Right kidney (tissue), 9 donors: Measurements from ENCODE around the gene WBP2.

Experiments
- DNase-seq: peaks from one replicate; pipeline ENCODE4 v3.0.0-alpha.2; 2016
- long read RNA-seq, 8 donors: transcript quantifications; one replicate each; lab custom pipeline, GENCODE V29; 2026

WBP2 gene
- long read RNA-seq, donor 1, transcript WBP2-209 (4 exons, 747 nt), result minor isoform, 6 of 44 reads
- long read RNA-seq, donor 1, transcript WBP2-201 (8 exons, 1,944 nt), result major isoform, 15 of 44 reads
- long read RNA-seq, donor 1, partial matches to known transcripts, result 18 of 44 reads
- long read RNA-seq, donor 1, other reads (novel, unspliced or antisense), result 0 of 44 reads
- long read RNA-seq, donor 2, transcript WBP2-201 (8 exons, 1,944 nt), result major isoform, 13 of 22 reads
- long read RNA-seq, donor 2, partial matches to known transcripts, result 5 of 22 reads
- long read RNA-seq, donor 2, other reads (novel, unspliced or antisense), result 0 of 22 reads
- long read RNA-seq, donor 3, transcript WBP2-201 (8 exons, 1,944 nt), result major isoform, 12 of 24 reads
- long read RNA-seq, donor 3, partial matches to known transcripts, result 6 of 24 reads
- long read RNA-seq, donor 3, other reads (novel, unspliced or antisense), result 0 of 24 reads
- long read RNA-seq, donor 4, transcript WBP2-209 (4 exons, 747 nt), result minor isoform, 6 of 38 reads
- long read RNA-seq, donor 4, transcript WBP2-201 (8 exons, 1,944 nt), result major isoform, 8 of 38 reads
- long read RNA-seq, donor 4, partial matches to known transcripts, result 22 of 38 reads
- long read RNA-seq, donor 4, other reads (novel, unspliced or antisense), result 0 of 38 reads
- long read RNA-seq, donor 5, transcript WBP2-201 (8 exons, 1,944 nt), result major isoform, 18 of 31 reads
- long read RNA-seq, donor 5, partial matches to known transcripts, result 8 of 31 reads
- long read RNA-seq, donor 5, other reads (novel, unspliced or antisense), result 0 of 31 reads
- long read RNA-seq, donor 6, transcript WBP2-201 (8 exons, 1,944 nt), result major isoform, 19 of 46 reads
- long read RNA-seq, donor 6, partial matches to known transcripts, result 23 of 46 reads
- long read RNA-seq, donor 6, other reads (novel, unspliced or antisense), result 0 of 46 reads
- long read RNA-seq, donor 7, result 0 reads
- long read RNA-seq, donor 8, transcript WBP2-209 (4 exons, 747 nt), result minor isoform, 5 of 37 reads
- long read RNA-seq, donor 8, transcript WBP2-201 (8 exons, 1,944 nt), result major isoform, 18 of 37 reads
- long read RNA-seq, donor 8, partial matches to known transcripts, result 10 of 37 reads
- long read RNA-seq, donor 8, other reads (novel, unspliced or antisense), result 0 of 37 reads

- peak; percentile 97 for DNase-seq
Observed at GRCh38 chr17:75855310-75856061, at the start of gene WBP2. WBP2 (minus strand) TSS chr17:75855335; CDS start chr17:75855297, 38 bp downstream.

DNA sequence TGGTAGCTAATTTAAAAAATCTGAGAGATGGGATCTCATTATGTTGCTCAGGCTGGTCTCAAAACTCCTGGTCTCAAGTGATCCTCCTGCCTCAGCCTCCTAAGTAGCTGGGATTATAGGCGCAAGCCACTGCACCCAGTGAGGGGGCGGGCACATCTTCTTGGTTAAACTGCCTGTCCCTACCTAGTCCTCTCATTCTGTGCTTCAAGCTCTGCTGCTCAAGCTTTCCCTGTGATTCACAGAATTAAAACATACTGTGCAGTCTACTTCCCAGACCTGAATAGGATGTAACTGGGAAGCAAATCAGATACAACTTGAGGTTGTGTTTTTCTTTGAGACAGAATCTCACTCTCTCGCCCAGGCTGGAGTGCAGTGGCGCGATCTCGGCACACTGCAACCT is 47.3 kb upstream of the WBP2 start:
- no peak for DNase-seq

DNA sequence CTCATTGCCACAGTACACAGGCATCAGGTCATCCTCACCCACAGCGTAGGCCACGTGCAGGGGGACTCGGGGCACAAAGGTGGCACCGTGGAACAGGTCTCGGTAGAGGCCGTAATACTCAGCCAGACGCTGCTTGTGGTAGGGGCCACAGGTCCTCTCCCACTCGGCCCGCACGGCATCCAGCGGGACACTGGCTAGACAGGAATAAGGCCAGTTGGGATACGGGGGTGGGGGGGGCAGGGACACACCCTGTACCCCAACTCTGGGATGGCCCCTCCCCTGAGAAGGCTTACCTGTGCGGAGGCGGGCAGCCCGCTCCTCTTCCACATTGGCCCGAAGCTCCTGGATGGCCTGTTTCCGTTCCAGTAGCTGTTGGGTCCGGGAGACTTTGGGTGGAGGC is 46.6 kb upstream of the WBP2 start:
- DNase-seq, result no peak

- no peak for DNase-seq
Observed at GRCh38 chr17:75900691-75901533, 45.8 kb upstream of the WBP2 start.

DNA sequence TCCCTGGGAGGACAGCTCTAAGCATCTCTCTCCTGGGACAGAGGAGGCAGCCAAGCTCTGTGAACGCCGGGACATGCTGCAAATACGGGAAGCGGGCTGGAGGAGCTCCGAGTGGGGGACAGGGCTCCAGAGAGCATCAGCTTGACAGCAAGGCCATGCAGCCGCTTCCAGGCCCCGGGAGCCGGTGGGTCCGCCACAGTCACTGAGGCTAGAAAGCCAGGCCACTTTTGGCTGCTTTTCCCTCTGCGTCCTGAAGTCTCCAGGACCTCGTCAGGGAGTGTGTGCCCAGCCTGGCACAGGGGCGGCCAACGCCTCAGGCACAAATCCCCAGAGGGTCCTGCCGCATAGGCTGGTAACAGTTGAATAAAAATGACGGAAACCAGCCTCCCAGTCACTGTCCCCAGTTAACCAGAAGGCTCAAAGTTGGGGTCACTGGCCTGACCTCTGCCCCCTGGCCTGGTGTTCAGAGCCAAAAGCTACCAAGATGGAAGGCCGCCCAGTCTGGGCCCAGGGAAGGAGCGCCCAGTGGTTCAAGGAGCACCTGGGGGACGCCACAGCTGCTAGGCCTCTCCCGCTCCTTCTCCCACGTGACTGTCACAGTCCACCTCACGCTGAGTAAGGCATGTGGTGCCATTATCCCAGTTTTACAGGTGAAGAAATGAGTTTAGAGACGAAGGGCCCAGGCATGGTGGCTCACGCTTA is 44.8 kb upstream of the WBP2 start:
- DNase-seq, result no peak

- DNase-seq, result no peak
Observed at GRCh38 chr17:75899353-75899752, 44.2 kb upstream of the WBP2 start.

GRCh38 chr17:75898791-75899190 is 43.7 kb upstream of the WBP2 start:
- DNase-seq, result no peak

DNA sequence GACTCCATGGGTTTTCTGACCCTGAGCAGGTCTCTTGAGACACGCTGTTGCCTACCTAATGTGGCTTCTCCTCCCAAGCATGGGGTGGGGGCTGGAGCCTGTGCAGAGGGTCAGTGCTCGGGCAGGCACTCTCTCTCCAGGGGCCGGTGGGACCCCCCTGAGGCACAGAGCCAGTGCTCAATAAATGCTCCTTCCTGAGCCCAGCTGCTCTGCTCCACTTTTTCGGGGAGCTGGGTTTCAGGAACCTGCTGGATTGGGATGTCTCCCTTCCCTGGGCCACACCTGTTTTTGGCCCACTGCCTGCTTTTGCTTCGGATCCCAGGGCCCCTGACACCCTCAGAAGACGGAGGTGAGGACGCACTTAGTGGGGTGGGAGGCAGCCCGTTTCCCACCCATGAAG is 42.9 kb upstream of the WBP2 start:
- DNase-seq, result no peak

GRCh38 chr17:75897160-75898019 is 42.3 kb upstream of the WBP2 start:
- DNase-seq, result no peak

DNA sequence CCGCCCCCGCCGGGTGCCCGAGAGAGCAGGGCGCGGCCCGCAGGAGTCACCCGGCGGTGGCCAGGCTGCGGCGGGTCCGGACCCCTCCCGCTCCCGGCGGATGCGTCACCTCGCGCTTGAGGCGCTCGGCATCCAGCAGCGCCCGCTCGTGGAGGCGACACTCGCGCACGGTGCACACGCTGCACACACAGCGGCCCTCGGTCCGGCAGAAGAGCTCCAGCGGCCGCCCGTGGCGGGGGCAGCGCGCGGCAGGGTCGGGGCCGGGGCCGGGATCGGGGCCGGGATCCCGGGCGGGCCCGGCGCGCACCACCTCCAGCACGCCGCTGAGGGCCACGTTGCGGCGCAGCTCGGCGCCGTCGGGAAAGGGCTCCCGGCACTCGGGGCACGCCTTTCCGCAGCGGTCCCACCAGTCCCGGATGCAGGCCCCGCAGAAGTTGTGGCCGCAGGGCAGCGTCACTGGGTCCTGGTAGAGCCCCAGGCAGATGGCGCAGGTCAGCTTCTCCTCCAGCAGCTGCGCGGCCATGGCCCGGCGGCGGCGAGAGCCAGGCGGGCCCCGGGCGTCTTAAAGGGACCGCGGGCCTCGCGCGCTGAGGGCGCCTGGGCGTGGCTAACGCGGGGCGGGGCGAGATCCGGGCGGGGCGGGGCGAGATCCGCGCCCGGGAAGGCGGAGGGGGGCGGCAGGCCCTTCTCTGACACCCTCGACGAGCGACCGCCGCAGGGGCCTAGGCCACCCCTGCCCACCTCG is 41.5 kb upstream of the WBP2 start, which contains the start of gene TRIM65:
Gene TRIM65, minus strand, starts transcription at position 537 of the 745 bp plus-strand sequence. Its CDS starts 14 bp downstream, at position 523.
- peak; percentile 89 for DNase-seq

- peak; percentile 41 for DNase-seq
Observed at GRCh38 chr17:75895370-75896155, 40.4 kb upstream of the WBP2 start.

- DNase-seq, result no peak
Observed at GRCh38 chr17:75894049-75894733, 39.1 kb upstream of the WBP2 start.

- DNase-seq, result no peak
Observed at GRCh38 chr17:75893305-75894048, 38.3 kb upstream of the WBP2 start.

- no peak for DNase-seq
Observed at GRCh38 chr17:75892556-75893224, 37.6 kb upstream of the WBP2 start.
